IMR-90 (cell line): Measurements from ENCODE around the gene NMRAL1. TPM values are rescaled to one million over a fixed set of nuclear protein-coding genes. Genes with fewer than 3 reads are reported as not detected.
A peak's percentile ranks its signal among the peaks of the same experiment; 100 is the strongest.

Experiments used
- ATAC-seq: fragments of 200-7000 bp; cut with Tn5 transposase; 2 replicates; pipeline ENCODE4 v1.9.1; 2020; ENCODE audit warnings: low read depth, mild to moderate bottlenecking, moderate library complexity
- BruUV-seq: library from RNA; stranded (reverse); fragments of 400-500 nt; replicated peaks from 2 replicates; lab custom pipeline; 2021; lab: Mats Ljungman, UMichigan
- CTCF ChIA-PET: fragments of 300-600 bp; formaldehyde crosslinking; extraction: SDS; loops from one replicate; lab custom pipeline; 2021; ENCODE audit warnings: antibody characterized with exemption; lab: Yijun Ruan, JAX
- POLR2A ChIA-PET: fragments of 300-600 bp; sonication (Branson Sonifier 250); formaldehyde crosslinking; loops from one replicate; lab custom pipeline; 2022; ENCODE audit warnings: antibody characterized with exemption; ENCODE audit not compliant: unreplicated experiment; lab: Charles Lee
- DNase-seq: peaks from one replicate; pipeline ENCODE4 v3.0.0; 2013
- H2AFZ ChIP-seq: replicated peaks from 2 replicates; pipeline ENCODE3; 2013; ENCODE audit warnings: low read length, mild to moderate bottlenecking; ENCODE audit not compliant: poor library complexity
- H2AK5ac ChIP-seq: 2 replicates; pipeline ENCODE4 v1.6.1; 2013; ENCODE audit warnings: low read depth, low read length, inconsistent platforms
- H2AK9ac ChIP-seq: replicated peaks from 2 replicates; pipeline ENCODE3; 2013; ENCODE audit warnings: mild to moderate bottlenecking, low read depth, low read length, moderate library complexity; ENCODE audit not compliant: poor library complexity
- H2BK120ac ChIP-seq: 2 replicates; pipeline ENCODE4 v1.6.1; 2013; ENCODE audit warnings: low read depth, low read length, inconsistent platforms
- H2BK15ac ChIP-seq: 3 replicates; pipeline ENCODE4 v1.6.1; 2013; ENCODE audit warnings: low read depth, low read length, inconsistent platforms
- H2BK20ac ChIP-seq: 2 replicates; pipeline ENCODE4 v1.6.1; 2013; ENCODE audit warnings: low read depth, mild to moderate bottlenecking, inconsistent platforms, low read length, moderate library complexity
- H2BK5ac ChIP-seq: 2 replicates; pipeline ENCODE4 v1.6.1; 2013; ENCODE audit warnings: mild to moderate bottlenecking, low read depth, low read length, inconsistent platforms; ENCODE audit not compliant: poor library complexity, severe bottlenecking
- H3K14ac ChIP-seq: replicated peaks from 2 replicates; pipeline ENCODE4 v1.6.1; 2013; ENCODE audit warnings: low read depth, low read length, inconsistent platforms
- H3K18ac ChIP-seq: 2 replicates; pipeline ENCODE4 v1.6.1; 2013; ENCODE audit warnings: low read depth, low read length, control low read depth
- H3K23ac ChIP-seq: 2 replicates; pipeline ENCODE4 v1.6.1; 2013; ENCODE audit warnings: low read depth, low read length, inconsistent platforms
- H3K27ac ChIP-seq: 2 replicates; pipeline ENCODE4 v1.5.1; 2013; ENCODE audit warnings: mild to moderate bottlenecking, control low read depth, low read length; ENCODE audit not compliant: insufficient read depth
- H3K27me3 ChIP-seq: 2 replicates; pipeline ENCODE4 v1.6.1; 2013; ENCODE audit warnings: low read length; ENCODE audit not compliant: control insufficient read depth, insufficient read depth
- H3K36me3 ChIP-seq: 2 replicates; pipeline ENCODE4 v1.6.1; 2013; ENCODE audit warnings: low read length, mixed read lengths; ENCODE audit not compliant: control insufficient read depth, insufficient read depth
- H3K4ac ChIP-seq: 2 replicates; pipeline ENCODE4 v1.6.1; 2013; ENCODE audit warnings: low read depth, low read length, inconsistent platforms
- H3K4me1 ChIP-seq: 2 replicates; pipeline ENCODE4 v1.6.1; 2013; ENCODE audit warnings: low read length, mixed read lengths; ENCODE audit not compliant: control insufficient read depth, insufficient read depth
- H3K4me2 ChIP-seq: 2 replicates; pipeline ENCODE4 v1.6.1; 2013; ENCODE audit warnings: low read depth, mild to moderate bottlenecking, control low read depth, low read length, moderate library complexity
- H3K4me3 ChIP-seq: 2 replicates; pipeline ENCODE4 v1.5.1; 2013; ENCODE audit warnings: low read depth, mild to moderate bottlenecking, control low read depth, low read length, moderate library complexity; ENCODE audit not compliant: insufficient read depth
- H3K56ac ChIP-seq: 2 replicates; pipeline ENCODE4 v1.6.1; 2013; ENCODE audit warnings: low read length, inconsistent platforms; ENCODE audit not compliant: insufficient read depth; ENCODE audit errors: extremely low read depth
- H3K79me1 ChIP-seq, 2 experiments: 2 replicates each; pipeline ENCODE4 v1.6.1; 2013; ENCODE audit warnings: low read length in 2 of 2, inconsistent platforms in 1 of 2, low read depth in 1 of 2
- H3K9ac ChIP-seq: 2 replicates; pipeline ENCODE4 v1.6.1; 2013; ENCODE audit warnings: low read depth, low read length, control low read depth
- H3K9me1 ChIP-seq: 2 replicates; pipeline ENCODE4 v1.6.1; 2013; ENCODE audit warnings: low read length, inconsistent platforms; ENCODE audit not compliant: insufficient read depth
- H3K9me3 ChIP-seq: 2 replicates; pipeline ENCODE4 v1.6.1; 2013; ENCODE audit warnings: low read length; ENCODE audit not compliant: control insufficient read depth, insufficient read depth
- H4K20me1 ChIP-seq: 2 replicates; pipeline ENCODE4 v1.6.1; 2013; ENCODE audit warnings: low read length, inconsistent platforms; ENCODE audit not compliant: insufficient read depth
- H4K5ac ChIP-seq: 2 replicates; pipeline ENCODE4 v1.6.1; 2013; ENCODE audit warnings: mild to moderate bottlenecking, low read depth, low read length, control low read depth
- H4K8ac ChIP-seq, 2 experiments: 2 replicates each; pipeline ENCODE4 v1.6.1; 2013; ENCODE audit warnings: low read depth in 2 of 2, low read length in 2 of 2, control low read depth in 1 of 2, inconsistent platforms in 1 of 2
- H4K91ac ChIP-seq: 2 replicates; pipeline ENCODE4 v1.6.1; 2013; ENCODE audit warnings: low read depth, low read length, inconsistent platforms; ENCODE audit not compliant: insufficient read depth
- BHLHE40 ChIP-seq: fragments of 150-350 bp; IDR thresholded peaks from 2 replicates; pipeline ENCODE4 v1.6.1; 2016; ENCODE audit warnings: mild to moderate bottlenecking, low read depth, low read length
- CEBPB ChIP-seq: IDR thresholded peaks from 2 replicates; pipeline ENCODE4 v1.6.1; 2012; ENCODE audit warnings: low read depth, low read length, improper control_type of control experiment
- CHD1 ChIP-seq: IDR thresholded peaks from 2 replicates; pipeline ENCODE4 v1.6.1; 2012; ENCODE audit warnings: low read depth, low read length, improper control_type of control experiment
- CTCF ChIP-seq: conservative IDR thresholded peaks from 2 replicates; pipeline ENCODE4 v1.5.1; 2012; ENCODE audit warnings: mild to moderate bottlenecking, low read depth, low read length, improper control_type of control experiment
- ELK1 ChIP-seq: fragments of 150-350 bp; IDR thresholded peaks from 2 replicates; pipeline ENCODE4 v1.6.1; 2016; ENCODE audit warnings: low read depth, mild to moderate bottlenecking, low read length, moderate library complexity, borderline replicate concordance
- FOS ChIP-seq: fragments of 150-350 bp; IDR thresholded peaks from 2 replicates; pipeline ENCODE4 v1.6.1; 2016; ENCODE audit warnings: low read depth, low read length
- MAFK ChIP-seq: IDR thresholded peaks from 2 replicates; pipeline ENCODE4 v1.6.1; 2012; ENCODE audit warnings: low read depth, low read length, improper control_type of control experiment
- MAZ ChIP-seq: IDR thresholded peaks from 2 replicates; pipeline ENCODE4 v1.6.1; 2012; ENCODE audit warnings: low read depth, mild to moderate bottlenecking, low read length, improper control_type of control experiment, moderate library complexity, borderline replicate concordance
- MXI1 ChIP-seq: IDR thresholded peaks from 2 replicates; pipeline ENCODE4 v1.6.1; 2012; ENCODE audit warnings: low read depth, mild to moderate bottlenecking, low read length, moderate library complexity, borderline replicate concordance
- NFE2L2 ChIP-seq: fragments of 150-350 bp; IDR thresholded peaks from 2 replicates; pipeline ENCODE4 v1.6.1; 2016; ENCODE audit warnings: low read depth, mild to moderate bottlenecking, low read length
- POLR2A ChIP-seq: IDR thresholded peaks from 2 replicates; pipeline ENCODE4 v1.6.1; 2012; ENCODE audit warnings: mild to moderate bottlenecking, low read depth, low read length
- RAD21 ChIP-seq: IDR thresholded peaks from 2 replicates; pipeline ENCODE4 v1.6.1; 2012; ENCODE audit warnings: low read length, improper control_type of control experiment
- RCOR1 ChIP-seq: IDR thresholded peaks from 2 replicates; pipeline ENCODE4 v1.6.1; 2012; ENCODE audit warnings: mild to moderate bottlenecking, low read length, improper control_type of control experiment; ENCODE audit not compliant: insufficient replicate concordance
- RFX5 ChIP-seq: IDR thresholded peaks from 2 replicates; pipeline ENCODE4 v1.8.0; 2012; ENCODE audit warnings: low read depth, mild to moderate bottlenecking, low read length, moderate library complexity
- SMC3 ChIP-seq: fragments of 150-350 bp; IDR thresholded peaks from 2 replicates; pipeline ENCODE4 v1.6.1; 2016; ENCODE audit warnings: low read depth, mild to moderate bottlenecking, antibody characterized with exemption, low read length, moderate library complexity
- WGBS, 2 experiments: methylation state at CpG; one replicate each; pipeline versions ENCODE4 v1.1.5 to v1.1.7; 2013; ENCODE audit warnings: missing lambda C conversion rate in 2 of 2; ENCODE audit not compliant: insufficient read length in 1 of 2; ENCODE audit errors: extremely low coverage in 2 of 2; 5-methylcytosine and 5-hydroxymethylcytosine counted together
- dilution Hi-C: fragments of 300-500 bp; cut with HindIII; formaldehyde crosslinking; loops from one replicate; pipeline ENCODE4 v1.14.3; 2018; ENCODE audit warnings: low sequenced_read_pairs; ENCODE audit not compliant: unreplicated experiment
- in situ Hi-C: fragments of 300-500 bp; cut with MboI; formaldehyde crosslinking; loops from 3 replicates; pipeline ENCODE4 v1.14.3; 2019; ENCODE audit warnings: low sequenced_read_pairs, inconsistent platforms, mixed read lengths
- intact Hi-C: fragments of 100-400 bp; cut with micrococcal nuclease; formaldehyde crosslinking; loops from 2 replicates; pipeline ENCODE4 v1.10.0; 2022
- polyA plus RNA-seq, 3 experiments: library from polyadenylated mRNA; depleted of rRNA; stranded (reverse); fragments of >200 nt; gene quantifications; 2 replicates each; pipeline ENCODE4 v1.2.3, GENCODE V29; 2012; ENCODE audit warnings: low replicate concordance in 1 of 3
- total RNA-seq: library from RNA; depleted of rRNA; stranded (reverse); fragments of >200 nt; gene quantifications from 2 replicates; pipeline ENCODE4 v1.2.3, GENCODE V29; 2012
- TF ChIP-seq, protein P1 (sequence below): fragments of 150-350 bp; IDR thresholded peaks from 2 replicates; pipeline ENCODE4 v1.6.1; 2017; ENCODE audit warnings: mild to moderate bottlenecking, antibody characterized with exemption, low read length, low read depth

NMRAL1 gene
- total and polyA plus RNA-seq, 2 of the 4 experiments (the other 2 are of a cell fraction): 48.6 to 67.6 TPM

GRCh38 chr16:4506450-4506849, 32.0 kb upstream of the NMRAL1 start:
- Histone ChIP-seq H2AFZ (peak overlapping the region; percentile 72), H3K9ac (no peak overlapping the region), H4K20me1 (peaks cover 11% of the 10 kb centered on the region), H3K18ac (no peak overlapping the region), H3K4me1 (peaks cover 8% of the 10 kb centered on the region), H3K27ac (no peak overlapping the region), H3K4me3 (no peak overlapping the region), H2BK15ac (no peak overlapping the region), H3K36me3 (peaks cover 39% of the 10 kb centered on the region), H3K27me3 (no peaks in the 10 kb centered on the region), H4K91ac (no peak overlapping the region), H3K14ac (no peak overlapping the region), H3K9me1 (peaks cover 12% of the 10 kb centered on the region), H3K9me3 (no peaks in the 10 kb centered on the region), H3K4ac (peak overlapping the region; percentile 44), H3K79me1 (peaks cover 9 to 66% of the 10 kb centered on the region in 2 experiments), H3K56ac (no peak overlapping the region), H2BK120ac (no peak overlapping the region), H4K8ac (peak overlapping the region in 1 of 2 experiments; percentile 71; a peak in 1 of 4 replicates), H3K23ac (no peak overlapping the region), H3K4me2 (no peak overlapping the region), H2AK9ac (peak overlapping the region; percentile 43), H2BK20ac (no peak overlapping the region), H2AK5ac (peak overlapping the region; percentile 80), H2BK5ac (no peak overlapping the region), H4K5ac (no peak overlapping the region)
- POLR2A ChIA-PET: no interaction called here
- dilution Hi-C loops (no loop called here), in situ Hi-C loops (loop anchor here (25.0 kb wide), 1 partner anchor 456 kb away; the partner anchor contains the start of gene SEC14L5), intact Hi-C loops (loop anchor here (1.0 to 2.0 kb wide), 2 partner anchors 42 to 79 kb away; no protein-coding TSS in a partner anchor)
- peak; percentile 95 for ATAC-seq
- 13% methylated on average over 2 of the region's 3 CpGs; no CpG with 5 or more reads in 1 of the 2 experiments for WGBS, 2 experiments
- CTCF ChIA-PET: interaction anchor here (0.7 to 2.4 kb wide), 3 partner anchors 42 to 63 kb away, joined by 3 to 7 read pairs (median 4); no protein-coding TSS in a partner anchor
- no TSS peak for BruUV-seq
- TF ChIP-seq POLR2A (no peak), FOS (no peak), RFX5 (no peak), RCOR1 (no peak), MAFK (no peak), CEBPB (no peak), SMC3 (peak; percentile 76), NFE2L2 (no peak), CHD1 (no peak), ELK1 (no peak), MXI1 (peak; percentile 64; the same call in 1 of the 2 replicates), BHLHE40 (no peak), RAD21 (peak; percentile 91), CTCF (peak; percentile 84), MAZ (no peak)
- TF ChIP-seq, protein P1, sequence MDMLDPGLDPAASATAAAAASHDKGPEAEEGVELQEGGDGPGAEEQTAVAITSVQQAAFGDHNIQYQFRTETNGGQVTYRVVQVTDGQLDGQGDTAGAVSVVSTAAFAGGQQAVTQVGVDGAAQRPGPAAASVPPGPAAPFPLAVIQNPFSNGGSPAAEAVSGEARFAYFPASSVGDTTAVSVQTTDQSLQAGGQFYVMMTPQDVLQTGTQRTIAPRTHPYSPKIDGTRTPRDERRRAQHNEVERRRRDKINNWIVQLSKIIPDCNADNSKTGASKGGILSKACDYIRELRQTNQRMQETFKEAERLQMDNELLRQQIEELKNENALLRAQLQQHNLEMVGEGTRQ: no peak
- DNase-seq: peak; percentile 82
